ENCODE measurements around the gene COL23A1. TPM values are rescaled to one million over a fixed set of nuclear protein-coding genes. Genes with fewer than 3 reads are reported as not detected.

COL23A1 gene
- total and polyA plus RNA-seq, 2 experiments from 2014 or later: 4.8 to 8.2 TPM

GRCh38 chr5:178209334-178210072 is 380.7 kb downstream of the COL23A1 start:
- Mint-ChIP-seq H3K4me1 (peaks cover 46% of the 10 kb centered on the region), H3K27ac (peak overlapping the region; percentile 52), H3K36me3 (ENCODE audit: low read depth) (peaks cover 93% of the 10 kb centered on the region), H3K4me3 (no peak overlapping the region), H3K27me3 (ENCODE audit: insufficient read depth, low read depth, poor library complexity) (peaks cover 48% of the 10 kb centered on the region), H3K9me3 (peaks cover 5% of the 10 kb centered on the region; the same call in 1 of the 3 replicates)
- Histone ChIP-seq H3K9me2 (ENCODE audit: insufficient read depth) (no peaks in the 10 kb centered on the region), H3K4me2 (no peak overlapping the region), H3K27me3 (ENCODE audit: insufficient read depth) (no peaks in the 10 kb centered on the region), H4K20me1 (replicated peaks; ENCODE audit: insufficient read depth) (peaks cover 66% of the 10 kb centered on the region), H2AFZ (no peak overlapping the region), H3F3A (replicated peaks; ENCODE audit: low read depth) (peaks cover 87% of the 10 kb centered on the region), H3K27ac (ENCODE audit: low read depth) (0 out of 2 replicates have a peak overlapping the region, but pooled peaks have one; percentile 55), H3K79me2 (replicated peaks; ENCODE audit: insufficient read depth) (peaks cover 47% of the 10 kb centered on the region), H3K4me3 (no peak overlapping the region), H3K36me3 (ENCODE audit: insufficient read depth) (peaks cover 62% of the 10 kb centered on the region), H3K4me1 (ENCODE audit: insufficient read depth) (peaks cover 20% of the 10 kb centered on the region)
- TF ChIP-seq POLR2AphosphoS5 (IDR thresholded peaks at IDR 0.05; ENCODE audit: low read depth) (peak; percentile 7; the same call in 1 of the 2 replicates), EZH2phosphoT487 (IDR thresholded peaks at IDR 0.05; ENCODE audit: unreplicated experiment) (no peak), ZNF114 (CRISPR knock-in tag; IDR thresholded peaks at IDR 0.05) (no peak), ETS1 (IDR thresholded peaks at IDR 0.05) (no peak)
- ATAC-seq (no peak), DNase-seq (ENCODE audit: low spot score) (no peak)

DNA sequence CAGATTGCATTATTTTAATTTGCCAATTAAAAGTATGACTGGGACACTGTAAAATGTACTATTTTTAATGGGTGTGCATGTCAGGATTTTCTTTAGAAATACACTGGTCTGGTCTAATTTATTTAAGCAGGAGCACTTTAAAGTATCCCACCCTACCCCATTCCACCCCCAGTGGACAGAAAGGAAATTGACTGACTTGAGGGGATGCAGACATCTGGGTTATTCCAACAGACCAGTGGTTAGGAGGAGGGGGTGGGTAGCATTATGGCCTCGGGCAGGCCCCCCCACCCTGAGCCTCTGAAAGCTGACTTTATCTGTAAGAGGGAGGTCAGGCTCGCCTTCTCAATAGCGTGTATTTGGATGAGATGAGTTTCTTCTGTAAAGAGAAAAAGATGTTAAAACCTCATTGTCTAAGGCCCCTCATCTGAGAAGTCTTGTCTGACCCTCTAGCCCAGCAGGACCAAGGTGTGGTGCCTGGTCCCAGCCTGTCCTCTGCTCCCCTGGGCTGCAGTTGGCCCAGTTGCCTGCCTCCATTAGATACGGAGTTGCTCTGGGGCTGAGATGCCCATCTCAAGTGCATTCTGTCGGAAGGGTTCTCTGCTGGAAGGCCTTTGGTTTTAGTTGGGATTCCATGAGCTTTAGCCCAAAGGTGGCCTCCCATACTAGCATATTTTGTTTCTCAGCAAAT is 381.5 kb downstream of the COL23A1 start:
- peaks cover 21% of the 10 kb centered on the region for H3K4me1 ChIP-seq (ENCODE audit: insufficient read depth)
- DNase-seq (ENCODE audit: low spot score) (peak; percentile 52), ATAC-seq (no peak)
- no peak overlapping the region for H3K4me2 ChIP-seq
- H3K36me3 Mint-ChIP-seq (ENCODE audit: low read depth): peaks cover 89% of the 10 kb centered on the region
- H2AFZ ChIP-seq: no peak overlapping the region
- H3K27ac ChIP-seq (ENCODE audit: low read depth): peak overlapping the region; percentile 55; the same call in 1 of the 2 replicates
- no peak overlapping the region for H3K4me3 ChIP-seq
- peaks cover 83% of the 10 kb centered on the region for H3F3A ChIP-seq (replicated peaks; ENCODE audit: low read depth)
- peaks cover 54% of the 10 kb centered on the region for H3K79me2 ChIP-seq (replicated peaks; ENCODE audit: insufficient read depth)
- no peak overlapping the region for H3K4me3 Mint-ChIP-seq
- no peak overlapping the region; the same call in 1 of the 2 replicates for H3K27ac Mint-ChIP-seq
- peaks cover 64% of the 10 kb centered on the region for H4K20me1 ChIP-seq (replicated peaks; ENCODE audit: insufficient read depth)
- peaks cover 42% of the 10 kb centered on the region for H3K4me1 Mint-ChIP-seq
- no peaks in the 10 kb centered on the region for H3K9me2 ChIP-seq (ENCODE audit: insufficient read depth)
- TF ChIP-seq REST (IDR thresholded peaks at IDR 0.05; ENCODE audit: unreplicated experiment): no peak
- TF ChIP-seq, protein P1, sequence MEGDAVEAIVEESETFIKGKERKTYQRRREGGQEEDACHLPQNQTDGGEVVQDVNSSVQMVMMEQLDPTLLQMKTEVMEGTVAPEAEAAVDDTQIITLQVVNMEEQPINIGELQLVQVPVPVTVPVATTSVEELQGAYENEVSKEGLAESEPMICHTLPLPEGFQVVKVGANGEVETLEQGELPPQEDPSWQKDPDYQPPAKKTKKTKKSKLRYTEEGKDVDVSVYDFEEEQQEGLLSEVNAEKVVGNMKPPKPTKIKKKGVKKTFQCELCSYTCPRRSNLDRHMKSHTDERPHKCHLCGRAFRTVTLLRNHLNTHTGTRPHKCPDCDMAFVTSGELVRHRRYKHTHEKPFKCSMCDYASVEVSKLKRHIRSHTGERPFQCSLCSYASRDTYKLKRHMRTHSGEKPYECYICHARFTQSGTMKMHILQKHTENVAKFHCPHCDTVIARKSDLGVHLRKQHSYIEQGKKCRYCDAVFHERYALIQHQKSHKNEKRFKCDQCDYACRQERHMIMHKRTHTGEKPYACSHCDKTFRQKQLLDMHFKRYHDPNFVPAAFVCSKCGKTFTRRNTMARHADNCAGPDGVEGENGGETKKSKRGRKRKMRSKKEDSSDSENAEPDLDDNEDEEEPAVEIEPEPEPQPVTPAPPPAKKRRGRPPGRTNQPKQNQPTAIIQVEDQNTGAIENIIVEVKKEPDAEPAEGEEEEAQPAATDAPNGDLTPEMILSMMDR (conservative IDR thresholded peaks at IDR 0.05; ENCODE audit: low read depth in 2 of 2): peak in 1 of 2 experiments; percentile 19; a peak in 1 of 4 replicates
- H3K27me3 ChIP-seq (ENCODE audit: insufficient read depth): no peaks in the 10 kb centered on the region
- peaks cover 47% of the 10 kb centered on the region for H3K27me3 Mint-ChIP-seq (ENCODE audit: insufficient read depth, low read depth, poor library complexity)
- peaks cover 8% of the 10 kb centered on the region for H3K9me3 Mint-ChIP-seq
- peaks cover 59% of the 10 kb centered on the region for H3K36me3 ChIP-seq (ENCODE audit: insufficient read depth)

Data from GM23338 (cell line).